ENCODE results near the gene MICAL1.

DNA sequence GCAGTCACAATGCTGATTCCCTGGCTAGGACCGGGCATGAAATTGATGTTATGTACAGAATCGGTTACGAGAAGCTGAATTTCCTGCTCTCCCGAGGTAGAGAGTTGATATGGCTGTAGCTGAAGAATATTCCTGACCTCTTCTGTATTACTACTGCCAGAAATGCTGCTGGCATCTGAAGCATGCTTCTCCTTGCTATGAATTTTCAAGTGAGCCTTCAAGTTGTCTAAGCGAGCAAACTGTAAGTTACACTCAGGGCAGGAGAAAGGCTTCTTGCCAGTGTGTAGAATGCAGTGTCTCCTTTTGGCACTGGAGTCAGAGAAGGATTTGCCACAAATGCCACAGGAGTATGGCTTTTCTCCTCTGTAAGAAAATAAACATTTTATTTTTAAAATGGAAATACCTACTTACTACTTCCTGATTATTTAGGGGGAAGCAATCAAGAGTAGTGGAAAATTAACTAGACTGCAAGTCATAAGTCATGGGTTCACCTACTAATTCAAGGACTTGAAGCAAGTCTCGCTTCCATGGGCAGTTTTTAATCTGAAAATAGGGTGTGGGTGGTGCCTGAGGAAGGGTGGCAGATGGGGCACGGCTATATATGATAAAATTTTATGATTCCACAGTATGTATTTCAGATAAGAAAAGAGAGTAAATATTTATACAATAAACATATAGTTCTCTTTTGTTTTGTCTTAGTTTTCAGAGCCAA lies 10.8 kb upstream of the MICAL1 start:
- TF ChIP-seq SMC3 (conservative IDR thresholded peaks at IDR 0.05; ENCODE audit: poor library complexity) = no peak
- TF ChIP-seq EP300 (conservative IDR thresholded peaks at IDR 0.05; ENCODE audit: poor library complexity, severe bottlenecking) = no peak
- no peak for TF ChIP-seq CTCF (IDR thresholded peaks at IDR 0.05; ENCODE audit: poor library complexity, severe bottlenecking)

All from neural cell (in vitro differentiated cells).